HUES6 (cell line): ENCODE measurements around the gene RPL5.

Experiments used
- H3K27ac ChIP-seq: 2 replicates; pipeline ENCODE4 v1.7.0; 2013; ENCODE audit warnings: low read depth, mild to moderate bottlenecking, low read length, inconsistent platforms
- H3K27me3 ChIP-seq: 2 replicates; pipeline ENCODE4 v1.6.1; 2013; ENCODE audit warnings: low read length; ENCODE audit not compliant: control insufficient read depth, insufficient read depth
- H3K36me3 ChIP-seq: 2 replicates; pipeline ENCODE4 v1.6.1; 2013; ENCODE audit warnings: low read length; ENCODE audit not compliant: control insufficient read depth, insufficient read depth
- H3K4me1 ChIP-seq: 2 replicates; pipeline ENCODE4 v1.6.1; 2013; ENCODE audit warnings: low read length; ENCODE audit not compliant: control insufficient read depth, insufficient read depth
- H3K4me3 ChIP-seq: 2 replicates; pipeline ENCODE4 v1.5.1; 2013; ENCODE audit warnings: low read depth, low read length
- H3K9ac ChIP-seq: one replicate; pipeline ENCODE4 v1.6.1; 2013; ENCODE audit warnings: mild to moderate bottlenecking, low read length
- H3K9me3 ChIP-seq: 2 replicates; pipeline ENCODE4 v1.6.1; 2013; ENCODE audit warnings: low read depth, low read length; ENCODE audit not compliant: control insufficient read depth, insufficient read depth

Gene RPL5

DNA sequence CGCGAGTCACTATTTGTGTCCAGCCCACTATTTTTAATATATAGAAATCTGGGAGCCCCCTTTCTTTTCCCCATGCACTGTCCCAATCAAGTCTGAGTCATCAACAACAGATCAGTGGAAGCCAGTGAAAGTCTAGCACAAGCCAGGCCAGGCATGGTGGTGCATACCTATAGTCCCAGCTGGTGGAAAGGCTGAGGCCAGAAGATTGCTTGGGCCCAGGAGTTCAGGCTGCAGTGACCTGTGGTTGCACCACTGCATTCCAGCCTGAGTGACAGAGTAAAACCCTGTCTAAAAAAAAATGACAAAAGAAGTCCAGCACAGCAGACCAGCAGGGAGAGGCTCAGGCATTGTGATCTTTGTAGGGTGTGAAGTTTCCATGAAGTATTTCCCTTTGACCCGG lies 9.0 kb upstream of the RPL5 start:
- Histone ChIP-seq H3K27ac (no peak overlapping the region), H3K36me3 (no peaks in the 10 kb centered on the region), H3K4me1 (no peaks in the 10 kb centered on the region), H3K27me3 (no peaks in the 10 kb centered on the region), H3K9ac (no peak overlapping the region), H3K4me3 (no peak overlapping the region), H3K9me3 (no peaks in the 10 kb centered on the region)

DNA sequence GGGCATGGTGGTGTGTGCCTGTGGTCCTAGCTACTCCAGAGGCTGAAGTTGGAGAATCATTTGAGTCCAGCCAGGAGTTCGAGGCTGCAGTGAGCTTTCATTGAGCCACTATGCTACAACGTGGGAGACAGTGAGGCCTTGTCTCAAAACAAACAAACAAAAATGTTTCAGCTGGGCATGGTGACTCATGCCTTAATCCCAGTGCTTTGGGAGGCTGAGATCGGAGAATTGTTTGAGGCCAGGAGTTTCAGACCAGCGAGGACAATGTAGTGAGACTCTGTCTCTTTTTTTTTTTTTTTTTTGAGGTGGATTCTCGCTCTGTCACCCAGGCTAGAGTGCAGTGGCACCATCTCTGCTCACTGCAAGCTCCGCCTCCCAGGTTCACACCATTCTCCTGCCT lies 5.0 kb upstream of the RPL5 start:
- no peaks in the 10 kb centered on the region for H3K4me1 ChIP-seq

DNA sequence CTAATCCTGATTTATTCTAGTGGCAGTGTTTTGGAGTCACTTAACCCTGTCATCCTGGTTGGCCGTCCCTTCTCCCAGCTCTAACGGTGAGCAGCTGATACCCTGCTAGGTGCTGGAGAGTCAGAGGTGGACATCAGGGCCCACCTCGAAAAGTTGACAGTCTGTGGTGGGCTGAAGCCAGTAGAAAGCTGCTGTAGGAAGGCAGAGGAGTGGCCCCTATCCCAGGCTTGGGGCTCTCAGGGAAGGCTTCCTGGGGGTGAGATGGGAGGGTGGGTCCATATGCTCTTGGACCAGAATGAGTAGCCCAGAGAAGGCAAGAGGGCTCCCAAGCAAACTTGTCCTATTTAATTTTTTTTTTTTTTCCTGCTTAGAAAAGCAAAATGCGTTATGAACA lies 475 bp upstream of the RPL5 start:
- no peaks in the 10 kb centered on the region for H3K9me3 ChIP-seq
- no peak overlapping the region for H3K9ac ChIP-seq
- peaks cover 42% of the 10 kb centered on the region for H3K36me3 ChIP-seq
- H3K27me3 ChIP-seq, result no peaks in the 10 kb centered on the region
- no peak overlapping the region for H3K27ac ChIP-seq
- H3K4me1 ChIP-seq, result peaks cover 7% of the 10 kb centered on the region
- peak overlapping the region; percentile 91 for H3K4me3 ChIP-seq

More for the DNA sequence above, 5.0 kb upstream of the RPL5 start:
- no peak overlapping the region for H3K4me3 ChIP-seq
- no peaks in the 10 kb centered on the region for H3K27me3 ChIP-seq
- no peak overlapping the region for H3K9ac ChIP-seq
- H3K9me3 ChIP-seq, result no peaks in the 10 kb centered on the region
- H3K27ac ChIP-seq, result no peak overlapping the region
- no peaks in the 10 kb centered on the region for H3K36me3 ChIP-seq

DNA sequence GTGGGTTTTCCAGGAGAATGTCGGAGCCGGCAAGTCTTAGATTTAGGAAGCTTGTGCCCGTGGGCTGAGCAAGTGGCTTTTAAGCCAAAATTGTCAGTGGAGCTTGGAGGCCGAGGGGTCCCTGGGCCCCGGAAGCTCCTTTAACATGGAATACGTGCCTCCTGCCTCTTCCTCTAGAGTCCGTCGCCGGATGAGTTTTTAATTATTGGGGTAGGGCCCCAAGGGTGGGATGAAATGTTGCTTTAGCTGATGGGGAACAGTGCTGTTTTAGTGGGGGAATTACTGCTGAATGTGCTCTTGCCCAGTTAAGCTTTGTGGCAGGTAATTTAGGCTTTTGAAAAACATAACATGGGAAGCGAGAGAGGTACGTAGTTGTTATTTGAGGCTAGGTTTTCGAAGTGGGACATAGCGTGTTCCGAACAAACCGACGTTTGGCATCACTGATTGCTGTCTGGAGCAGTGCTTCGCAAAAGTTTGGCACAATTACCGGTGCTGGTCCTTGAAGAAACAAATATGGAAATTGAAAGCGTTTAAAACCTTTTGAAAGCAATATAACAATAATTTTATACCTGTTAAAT lies 786 bp downstream of the RPL5 start:
- Histone ChIP-seq H3K4me1 (peaks cover 7% of the 10 kb centered on the region), H3K27me3 (no peaks in the 10 kb centered on the region), H3K9me3 (no peaks in the 10 kb centered on the region), H3K36me3 (peaks cover 54% of the 10 kb centered on the region), H3K27ac (peak overlapping the region; percentile 94), H3K4me3 (peak overlapping the region; percentile 91), H3K9ac (peak overlapping the region; percentile 97)

DNA sequence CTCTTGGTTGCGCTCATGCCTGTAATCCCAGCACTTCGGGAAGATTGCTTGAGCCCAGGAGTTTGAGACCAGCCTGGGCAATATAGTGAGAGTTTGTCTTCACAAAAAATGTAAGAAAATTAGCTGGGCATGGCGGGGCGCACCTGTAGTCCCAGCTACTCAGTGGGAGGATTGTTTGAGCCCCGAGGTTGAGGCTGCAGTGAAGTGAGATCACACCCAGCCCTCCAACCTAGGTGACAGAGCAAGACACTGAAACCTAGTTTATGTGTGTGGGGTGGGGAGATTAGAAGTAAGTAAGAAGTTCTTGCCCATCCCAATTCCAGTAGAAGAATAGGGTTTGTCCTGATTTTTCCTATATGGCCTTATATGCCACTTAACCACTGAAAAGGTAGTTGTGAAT lies 2.0 kb downstream of the RPL5 start:
- Histone ChIP-seq H3K4me1 (peaks cover 7% of the 10 kb centered on the region), H3K4me3 (peak overlapping the region; percentile 91), H3K9ac (peak overlapping the region; percentile 36), H3K36me3 (peaks cover 66% of the 10 kb centered on the region), H3K27me3 (no peaks in the 10 kb centered on the region), H3K27ac (0 out of 2 replicates have a peak overlapping the region, but pooled peaks have one; percentile 94), H3K9me3 (no peaks in the 10 kb centered on the region)

DNA sequence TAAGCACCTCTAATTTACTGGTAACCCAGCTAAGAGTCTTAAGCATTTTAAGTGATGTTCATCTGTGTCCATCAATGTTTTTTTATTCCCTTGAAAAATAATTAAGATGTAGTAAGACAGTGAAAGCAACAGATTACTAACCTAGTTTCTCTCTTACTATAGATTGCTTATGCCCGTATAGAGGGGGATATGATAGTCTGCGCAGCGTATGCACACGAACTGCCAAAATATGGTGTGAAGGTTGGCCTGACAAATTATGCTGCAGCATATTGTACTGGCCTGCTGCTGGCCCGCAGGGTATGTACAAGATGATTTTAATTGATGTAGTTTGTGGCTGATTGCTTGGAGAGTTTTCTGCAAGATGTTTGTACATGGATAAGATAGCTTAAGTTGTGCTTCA lies 2.8 kb downstream of the RPL5 start:
- H3K36me3 ChIP-seq, result peaks cover 74% of the 10 kb centered on the region
- peak overlapping the region; percentile 91; the same call in 1 of the 2 replicates for H3K4me3 ChIP-seq
- no peaks in the 10 kb centered on the region for H3K9me3 ChIP-seq
- H3K9ac ChIP-seq, result no peak overlapping the region
- peaks cover 7% of the 10 kb centered on the region for H3K4me1 ChIP-seq
- H3K27me3 ChIP-seq, result no peaks in the 10 kb centered on the region
- H3K27ac ChIP-seq, result no peak overlapping the region

DNA sequence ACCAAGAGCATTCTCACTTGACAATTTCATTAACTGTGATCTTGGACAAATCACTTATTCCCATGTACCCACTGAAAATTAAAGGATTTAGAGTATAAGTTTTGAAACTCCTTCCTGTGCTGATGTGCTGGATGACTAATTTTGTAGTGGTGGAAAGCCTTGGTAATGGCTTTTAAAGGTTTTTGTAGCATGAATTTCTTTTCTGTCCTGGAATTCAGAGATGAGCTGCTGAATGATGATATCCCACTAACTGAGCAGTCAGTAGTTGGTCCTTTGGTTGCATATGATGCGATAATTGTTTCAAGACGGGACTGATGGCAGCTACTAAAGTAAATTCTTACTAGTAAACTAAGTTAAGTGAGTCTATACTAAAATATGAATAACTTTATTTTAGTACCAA lies 5.2 kb downstream of the RPL5 start:
- no peak overlapping the region for H3K27ac ChIP-seq
- H3K9ac ChIP-seq, result no peak overlapping the region
- no peaks in the 10 kb centered on the region for H3K27me3 ChIP-seq
- peaks cover 98% of the 10 kb centered on the region for H3K36me3 ChIP-seq
- peaks cover 7% of the 10 kb centered on the region for H3K4me1 ChIP-seq
- H3K9me3 ChIP-seq, result no peaks in the 10 kb centered on the region
- no peak overlapping the region for H3K4me3 ChIP-seq

DNA sequence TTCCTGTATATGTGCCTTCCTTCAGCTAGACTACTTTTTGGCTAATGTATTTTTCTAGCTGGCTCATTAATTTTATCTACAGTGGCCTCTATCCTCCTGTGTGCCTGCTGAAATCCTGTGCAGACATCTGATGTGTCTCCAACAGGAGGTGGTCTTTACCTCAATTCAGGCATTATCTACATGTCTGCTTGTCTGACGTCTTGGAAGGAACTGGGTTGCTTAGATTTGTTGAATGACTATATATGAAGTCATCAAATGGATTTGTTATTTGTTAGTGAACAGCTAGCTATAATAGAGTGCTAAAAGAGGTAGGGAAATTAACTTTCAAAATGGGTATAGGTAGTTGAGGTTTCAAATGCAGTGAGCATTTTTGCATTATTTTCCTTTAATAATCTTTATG lies 6.7 kb downstream of the RPL5 start:
- H3K36me3 ChIP-seq, result peaks cover 99% of the 10 kb centered on the region
- no peak overlapping the region for H3K4me3 ChIP-seq
- H3K9ac ChIP-seq, result no peak overlapping the region
- no peaks in the 10 kb centered on the region for H3K9me3 ChIP-seq
- H3K4me1 ChIP-seq, result peaks cover 7% of the 10 kb centered on the region
- no peaks in the 10 kb centered on the region for H3K27me3 ChIP-seq
- no peak overlapping the region for H3K27ac ChIP-seq

DNA sequence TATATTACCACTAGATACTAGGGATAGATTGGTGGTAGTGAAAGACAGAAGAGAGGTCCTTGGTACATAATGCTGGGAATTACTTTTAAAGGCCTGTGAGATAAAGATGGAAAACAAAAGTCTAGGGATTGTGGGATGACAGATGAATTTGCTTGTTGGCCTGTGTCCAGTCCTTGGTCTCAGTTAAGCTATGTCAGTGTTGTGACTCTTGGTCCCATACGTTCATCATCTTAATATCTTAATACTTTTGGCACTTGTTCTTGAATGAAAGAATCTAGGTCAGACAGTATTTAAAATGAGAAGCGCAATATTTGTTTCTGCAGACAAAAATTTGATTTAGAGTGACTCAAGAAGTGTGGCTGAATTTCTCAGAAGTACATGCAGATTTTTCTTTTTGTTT lies 7.6 kb downstream of the RPL5 start:
- H3K4me3 ChIP-seq, result no peak overlapping the region
- H3K9me3 ChIP-seq, result no peaks in the 10 kb centered on the region
- peaks cover under 1% of the 10 kb centered on the region; the same call in 1 of the 2 replicates for H3K4me1 ChIP-seq
- no peaks in the 10 kb centered on the region for H3K27me3 ChIP-seq
- peaks cover 99% of the 10 kb centered on the region for H3K36me3 ChIP-seq
- H3K9ac ChIP-seq, result no peak overlapping the region
- no peak overlapping the region for H3K27ac ChIP-seq

DNA sequence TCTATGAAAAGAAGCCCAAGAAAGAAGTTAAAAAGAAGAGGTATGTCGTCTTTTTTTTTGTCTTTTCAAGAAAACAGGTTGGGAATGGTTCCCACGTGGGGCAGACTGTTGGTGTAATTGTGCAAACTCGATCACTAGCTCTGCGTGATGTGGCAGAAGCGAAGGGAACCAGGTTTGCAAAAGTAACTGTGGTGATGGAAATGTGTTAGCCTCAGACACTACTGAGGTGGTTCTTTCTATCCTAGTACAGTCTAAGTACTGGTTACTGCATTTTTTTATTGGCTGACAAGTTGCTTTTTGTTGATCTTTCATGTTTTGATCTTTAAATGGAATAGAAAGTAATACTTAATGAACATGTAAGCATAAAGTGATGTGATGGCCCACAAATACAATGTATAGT lies 8.8 kb downstream of the RPL5 start:
- no peak overlapping the region for H3K4me3 ChIP-seq
- H3K4me1 ChIP-seq, result no peaks in the 10 kb centered on the region
- H3K9me3 ChIP-seq, result no peaks in the 10 kb centered on the region
- no peaks in the 10 kb centered on the region for H3K27me3 ChIP-seq
- no peak overlapping the region for H3K9ac ChIP-seq
- H3K27ac ChIP-seq, result no peak overlapping the region
- H3K36me3 ChIP-seq, result peaks cover 88% of the 10 kb centered on the region

DNA sequence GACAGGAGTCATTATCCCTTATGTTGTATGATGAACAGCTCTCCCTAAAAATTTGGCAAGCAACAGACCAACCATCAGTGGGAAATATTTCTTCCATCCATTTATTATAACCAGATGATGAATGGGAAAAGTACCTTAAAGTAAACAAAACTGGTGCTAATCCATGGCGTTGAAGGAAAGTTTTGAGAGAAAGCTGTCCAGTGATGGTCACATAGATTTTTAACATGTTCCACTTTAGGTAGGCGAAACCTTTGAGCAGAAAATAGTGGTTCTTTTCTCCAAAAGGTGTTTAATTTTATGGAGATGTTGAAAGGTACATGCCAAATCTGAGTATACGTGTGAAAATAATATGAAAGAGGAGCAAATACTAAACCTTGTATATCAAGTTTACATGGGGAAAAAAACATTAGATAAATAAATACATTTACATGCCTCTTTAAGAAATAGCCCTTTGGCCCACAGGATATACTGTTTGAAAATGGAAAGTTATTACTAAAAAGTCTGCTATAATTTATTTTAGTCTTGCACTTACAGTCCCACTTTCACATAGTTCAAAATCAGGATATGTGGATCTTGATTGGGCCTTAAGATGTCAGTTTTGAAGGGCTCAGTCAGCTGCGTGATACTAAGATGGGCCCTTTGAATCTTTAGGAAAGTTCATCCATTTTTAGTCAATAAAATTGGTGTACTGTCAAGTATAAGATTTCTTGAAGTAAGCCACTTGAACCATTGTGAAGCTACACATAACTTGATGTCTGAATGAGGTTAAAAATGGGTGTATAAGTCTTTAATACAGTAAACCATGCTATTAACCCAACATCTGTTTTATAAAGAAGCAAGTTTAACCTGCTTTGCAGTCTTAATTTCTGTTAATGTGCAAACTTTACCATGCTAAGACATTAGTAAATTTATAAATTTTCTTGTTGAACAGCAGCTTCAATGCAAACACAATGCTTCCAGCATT lies 10.5 kb downstream of the RPL5 start:
- Histone ChIP-seq H3K27me3 (no peaks in the 10 kb centered on the region), H3K9ac (no peak overlapping the region), H3K4me3 (no peak overlapping the region), H3K36me3 (peaks cover 70% of the 10 kb centered on the region), H3K9me3 (no peaks in the 10 kb centered on the region), H3K4me1 (no peaks in the 10 kb centered on the region), H3K27ac (no peak overlapping the region)
